Esophagus muscularis mucosa (tissue), 4 donors: ENCODE data around the gene LHFPL5.

Experiments used
- CTCF ChIP-seq, 3 experiments: fragments of 200-600 bp in 2 of 3; fragments of 450-650 bp in 1 of 3; sonication (generic) in 2 of 3; IDR thresholded peaks; one replicate each; pipeline ENCODE4 v1.5.1; 2017 to 2019; ENCODE audit warnings: antibody characterized with exemption in 3 of 3, mild to moderate bottlenecking in 2 of 3, moderate library complexity in 1 of 3
- EP300 ChIP-seq: sonication (generic); formaldehyde crosslinking; IDR thresholded peaks from one replicate; pipeline ENCODE4 v1.6.1; 2017; ENCODE audit warnings: antibody characterized with exemption
- POLR2A ChIP-seq: fragments of 450-650 bp; IDR thresholded peaks from one replicate; pipeline ENCODE4 v1.6.1; 2017; ENCODE audit warnings: antibody characterized with exemption, moderate library complexity, mild to moderate bottlenecking, low read depth
- POLR2AphosphoS5 ChIP-seq, 2 donors: sonication (generic); formaldehyde crosslinking; IDR thresholded peaks; one replicate each; pipeline ENCODE4 v1.6.1; 2017; ENCODE audit warnings: antibody characterized with exemption in 2 of 2

GRCh38 chr6:35790683-35791082 lies 14.5 kb upstream of the LHFPL5 start:
- TF ChIP-seq CTCF (IDR thresholded peaks at IDR 0.05) (no peak), EP300 (no peak), POLR2A (no peak), POLR2AphosphoS5 (IDR thresholded peaks at IDR 0.05) (no peak)
